ENCODE data around the gene ZMYND15. TPM values are rescaled to one million over a fixed set of nuclear protein-coding genes. Genes with fewer than 3 reads are reported as not detected.

The ZMYND15 gene
- total and polyA plus RNA-seq, 2 of the 13 experiments (the other 11 are each of a cell fraction or from before 2014, with no cell fraction given): 0.24 to 2.7 TPM

GRCh38 chr17:4759776-4760236 lies 20.2 kb downstream of the ZMYND15 start (continued):
- TF ChIP-seq, protein P1, sequence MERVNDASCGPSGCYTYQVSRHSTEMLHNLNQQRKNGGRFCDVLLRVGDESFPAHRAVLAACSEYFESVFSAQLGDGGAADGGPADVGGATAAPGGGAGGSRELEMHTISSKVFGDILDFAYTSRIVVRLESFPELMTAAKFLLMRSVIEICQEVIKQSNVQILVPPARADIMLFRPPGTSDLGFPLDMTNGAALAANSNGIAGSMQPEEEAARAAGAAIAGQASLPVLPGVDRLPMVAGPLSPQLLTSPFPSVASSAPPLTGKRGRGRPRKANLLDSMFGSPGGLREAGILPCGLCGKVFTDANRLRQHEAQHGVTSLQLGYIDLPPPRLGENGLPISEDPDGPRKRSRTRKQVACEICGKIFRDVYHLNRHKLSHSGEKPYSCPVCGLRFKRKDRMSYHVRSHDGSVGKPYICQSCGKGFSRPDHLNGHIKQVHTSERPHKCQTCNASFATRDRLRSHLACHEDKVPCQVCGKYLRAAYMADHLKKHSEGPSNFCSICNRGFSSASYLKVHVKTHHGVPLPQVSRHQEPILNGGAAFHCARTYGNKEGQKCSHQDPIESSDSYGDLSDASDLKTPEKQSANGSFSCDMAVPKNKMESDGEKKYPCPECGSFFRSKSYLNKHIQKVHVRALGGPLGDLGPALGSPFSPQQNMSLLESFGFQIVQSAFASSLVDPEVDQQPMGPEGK (CRISPR knock-in tag; IDR thresholded peaks at IDR 0.05): peak; percentile 98
- TF ChIP-seq ZNF34 (CRISPR knock-in tag; IDR thresholded peaks at IDR 0.05; ENCODE audit: borderline replicate concordance) (0 out of 2 replicates have a peak, but pooled peaks have one; percentile 67), ZNF143 (CRISPR knock-in tag; IDR thresholded peaks at IDR 0.05) (no peak), NAIF1 (CRISPR knock-in tag; IDR thresholded peaks at IDR 0.05; ENCODE audit: borderline replicate concordance) (0 out of 2 replicates have a peak, but pooled peaks have one; percentile 37), ZNF484 (CRISPR knock-in tag; IDR thresholded peaks at IDR 0.05; ENCODE audit: borderline replicate concordance, low read depth) (no peak), NFRKB (IDR thresholded peaks at IDR 0.05) (no peak), ZNF383 (CRISPR knock-in tag; IDR thresholded peaks at IDR 0.05; ENCODE audit: borderline replicate concordance) (no peak), KAT8 (CRISPR knock-in tag; IDR thresholded peaks at IDR 0.05) (peak; percentile 39; the same call in 1 of the 2 replicates), PHF5A (CRISPR knock-in tag; IDR thresholded peaks at IDR 0.05; ENCODE audit: low read depth, unreplicated experiment) (no peak), TOPORS (CRISPR knock-in tag; IDR thresholded peaks at IDR 0.05) (no peak), ZNF614 (CRISPR knock-in tag; IDR thresholded peaks at IDR 0.05; ENCODE audit: borderline replicate concordance) (peak; percentile 75; the same call in 1 of the 2 replicates), ZBTB1 (CRISPR knock-in tag; IDR thresholded peaks at IDR 0.05; ENCODE audit: borderline replicate concordance) (no peak), ELK4 (CRISPR knock-in tag; IDR thresholded peaks at IDR 0.05; ENCODE audit: borderline replicate concordance) (no peak), AKAP8 (CRISPR knock-in tag; IDR thresholded peaks at IDR 0.05) (no peak), ZNF431 (CRISPR knock-in tag; IDR thresholded peaks at IDR 0.05; ENCODE audit: borderline replicate concordance, low read depth) (peak; percentile 67; the same call in 1 of the 2 replicates), NPAS2 (CRISPR knock-in tag; IDR thresholded peaks at IDR 0.05; ENCODE audit: borderline replicate concordance) (no peak), ZNF703 (CRISPR knock-in tag; IDR thresholded peaks at IDR 0.05; ENCODE audit: borderline replicate concordance) (no peak)
- TF ChIP-seq, protein P2, sequence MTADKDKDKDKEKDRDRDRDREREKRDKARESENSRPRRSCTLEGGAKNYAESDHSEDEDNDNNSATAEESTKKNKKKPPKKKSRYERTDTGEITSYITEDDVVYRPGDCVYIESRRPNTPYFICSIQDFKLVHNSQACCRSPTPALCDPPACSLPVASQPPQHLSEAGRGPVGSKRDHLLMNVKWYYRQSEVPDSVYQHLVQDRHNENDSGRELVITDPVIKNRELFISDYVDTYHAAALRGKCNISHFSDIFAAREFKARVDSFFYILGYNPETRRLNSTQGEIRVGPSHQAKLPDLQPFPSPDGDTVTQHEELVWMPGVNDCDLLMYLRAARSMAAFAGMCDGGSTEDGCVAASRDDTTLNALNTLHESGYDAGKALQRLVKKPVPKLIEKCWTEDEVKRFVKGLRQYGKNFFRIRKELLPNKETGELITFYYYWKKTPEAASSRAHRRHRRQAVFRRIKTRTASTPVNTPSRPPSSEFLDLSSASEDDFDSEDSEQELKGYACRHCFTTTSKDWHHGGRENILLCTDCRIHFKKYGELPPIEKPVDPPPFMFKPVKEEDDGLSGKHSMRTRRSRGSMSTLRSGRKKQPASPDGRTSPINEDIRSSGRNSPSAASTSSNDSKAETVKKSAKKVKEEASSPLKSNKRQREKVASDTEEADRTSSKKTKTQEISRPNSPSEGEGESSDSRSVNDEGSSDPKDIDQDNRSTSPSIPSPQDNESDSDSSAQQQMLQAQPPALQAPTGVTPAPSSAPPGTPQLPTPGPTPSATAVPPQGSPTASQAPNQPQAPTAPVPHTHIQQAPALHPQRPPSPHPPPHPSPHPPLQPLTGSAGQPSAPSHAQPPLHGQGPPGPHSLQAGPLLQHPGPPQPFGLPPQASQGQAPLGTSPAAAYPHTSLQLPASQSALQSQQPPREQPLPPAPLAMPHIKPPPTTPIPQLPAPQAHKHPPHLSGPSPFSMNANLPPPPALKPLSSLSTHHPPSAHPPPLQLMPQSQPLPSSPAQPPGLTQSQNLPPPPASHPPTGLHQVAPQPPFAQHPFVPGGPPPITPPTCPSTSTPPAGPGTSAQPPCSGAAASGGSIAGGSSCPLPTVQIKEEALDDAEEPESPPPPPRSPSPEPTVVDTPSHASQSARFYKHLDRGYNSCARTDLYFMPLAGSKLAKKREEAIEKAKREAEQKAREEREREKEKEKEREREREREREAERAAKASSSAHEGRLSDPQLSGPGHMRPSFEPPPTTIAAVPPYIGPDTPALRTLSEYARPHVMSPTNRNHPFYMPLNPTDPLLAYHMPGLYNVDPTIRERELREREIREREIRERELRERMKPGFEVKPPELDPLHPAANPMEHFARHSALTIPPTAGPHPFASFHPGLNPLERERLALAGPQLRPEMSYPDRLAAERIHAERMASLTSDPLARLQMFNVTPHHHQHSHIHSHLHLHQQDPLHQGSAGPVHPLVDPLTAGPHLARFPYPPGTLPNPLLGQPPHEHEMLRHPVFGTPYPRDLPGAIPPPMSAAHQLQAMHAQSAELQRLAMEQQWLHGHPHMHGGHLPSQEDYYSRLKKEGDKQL (CRISPR knock-in tag; IDR thresholded peaks at IDR 0.05; ENCODE audit: low read depth): peak; percentile 82
- TF ChIP-seq, protein P3, sequence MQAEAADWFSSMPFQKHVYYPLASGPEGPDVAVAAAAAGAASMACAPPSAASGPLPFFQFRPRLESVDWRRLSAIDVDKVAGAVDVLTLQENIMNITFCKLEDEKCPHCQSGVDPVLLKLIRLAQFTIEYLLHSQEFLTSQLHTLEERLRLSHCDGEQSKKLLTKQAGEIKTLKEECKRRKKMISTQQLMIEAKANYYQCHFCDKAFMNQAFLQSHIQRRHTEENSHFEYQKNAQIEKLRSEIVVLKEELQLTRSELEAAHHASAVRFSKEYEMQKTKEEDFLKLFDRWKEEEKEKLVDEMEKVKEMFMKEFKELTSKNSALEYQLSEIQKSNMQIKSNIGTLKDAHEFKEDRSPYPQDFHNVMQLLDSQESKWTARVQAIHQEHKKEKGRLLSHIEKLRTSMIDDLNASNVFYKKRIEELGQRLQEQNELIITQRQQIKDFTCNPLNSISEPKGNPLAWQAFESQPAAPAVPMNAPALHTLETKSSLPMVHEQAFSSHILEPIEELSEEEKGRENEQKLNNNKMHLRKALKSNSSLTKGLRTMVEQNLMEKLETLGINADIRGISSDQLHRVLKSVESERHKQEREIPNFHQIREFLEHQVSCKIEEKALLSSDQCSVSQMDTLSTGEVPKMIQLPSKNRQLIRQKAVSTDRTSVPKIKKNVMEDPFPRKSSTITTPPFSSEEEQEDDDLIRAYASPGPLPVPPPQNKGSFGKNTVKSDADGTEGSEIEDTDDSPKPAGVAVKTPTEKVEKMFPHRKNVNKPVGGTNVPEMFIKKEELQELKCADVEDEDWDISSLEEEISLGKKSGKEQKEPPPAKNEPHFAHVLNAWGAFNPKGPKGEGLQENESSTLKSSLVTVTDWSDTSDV (CRISPR knock-in tag; IDR thresholded peaks at IDR 0.05): no peak
